HepG2 (cell line): ENCODE data around the gene JMJD7. TPM values are rescaled to one million over a fixed set of nuclear protein-coding genes. Genes with fewer than 3 reads are reported as not detected.

Experiments used
- ATAC-seq: fragments of 200-7000 bp; cut with Tn5 transposase; 3 replicates; pipeline ENCODE4 v1.9.1; 2020; ENCODE audit warnings: mild to moderate bottlenecking, moderate library complexity
- BruUV-seq: library from RNA; stranded (reverse); fragments of 400-500 nt; replicated peaks from 2 replicates; lab custom pipeline; 2021; lab: Mats Ljungman, UMichigan
- CTCF ChIA-PET: fragments of 300-600 bp; formaldehyde crosslinking; extraction: SDS; loops from one replicate; lab custom pipeline; 2021; ENCODE audit warnings: low total read pairs, inconsistent platforms, low intra/inter-chr PET ratio; lab: Yijun Ruan, JAX
- POLR2A ChIA-PET: fragments of 350-600 bp; sonication (Branson Sonifier 250); formaldehyde crosslinking; loops from one replicate; lab custom pipeline; 2020; ENCODE audit warnings: antibody characterized with exemption, inconsistent platforms; lab: Yijun Ruan, JAX
- DNase-seq: peaks from one replicate; pipeline ENCODE4 v3.0.0-alpha.2; 2015; ENCODE audit warnings: low spot score
- FAIRE-seq: peaks from 3 replicates; lab custom pipeline; 2011; peaks lifted over from hg19 to GRCh38; lab: Jason Lieb, UNC
- H2AFZ ChIP-seq: one replicate; pipeline ENCODE4 v1.6.1; 2011; ENCODE audit warnings: low read length, inconsistent platforms
- H3K27ac ChIP-seq: fragments of 300-600 bp; 3 replicates; pipeline ENCODE4 v1.8.0; 2011; ENCODE audit warnings: mixed run types, mild to moderate bottlenecking, mixed read lengths, low read length, inconsistent platforms; ENCODE audit not compliant: insufficient read depth; ENCODE audit errors: extremely low read length
- H3K27me3 ChIP-seq, 2 experiments: fragments of 200-600 bp in 1 of 2; 2 replicates in 1 of 2; 3 replicates in 1 of 2; pipeline versions ENCODE4 v1.6.0 to v1.8.0; 2011; ENCODE audit warnings: low read length in 2 of 2, mild to moderate bottlenecking in 2 of 2, moderate library complexity in 2 of 2, inconsistent platforms in 1 of 2; ENCODE audit not compliant: insufficient read depth in 2 of 2, control insufficient read depth in 1 of 2
- H3K36me3 ChIP-seq, 2 experiments: fragments of 200-600 bp in 1 of 2; replicated peaks in 1 of 2; 2 replicates in 1 of 2; 3 replicates in 1 of 2; pipeline versions ENCODE4 v1.5.1 to v1.8.0; 2011; ENCODE audit warnings: low read length in 2 of 2, inconsistent platforms in 1 of 2; ENCODE audit not compliant: insufficient read depth in 2 of 2, control insufficient read depth in 1 of 2
- H3K4me1 ChIP-seq: 2 replicates; pipeline ENCODE4 v1.5.1; 2012; ENCODE audit warnings: low read length, inconsistent platforms; ENCODE audit not compliant: insufficient read depth
- H3K4me2 ChIP-seq: 2 replicates; pipeline ENCODE4 v1.6.0; 2011; ENCODE audit warnings: low read depth, low read length, inconsistent platforms
- H3K4me3 ChIP-seq, 3 experiments: fragments of 200-600 bp in 1 of 3; sonication (generic), shearing (Covaris generic) in 1 of 3; replicated peaks in 1 of 3; 2 replicates each; pipeline ENCODE4 v1.5.1; 2011 to 2016; ENCODE audit warnings: low read length in 3 of 3, inconsistent platforms in 2 of 3, low read depth in 2 of 3, mild to moderate bottlenecking in 2 of 3, control low read depth in 1 of 3, mixed read lengths in 1 of 3; ENCODE audit not compliant: insufficient read depth in 1 of 3
- H3K79me2 ChIP-seq: one replicate; pipeline ENCODE4 v1.6.1; 2011; ENCODE audit warnings: low read length, inconsistent platforms; ENCODE audit not compliant: insufficient read depth
- H3K9ac ChIP-seq: 2 replicates; pipeline ENCODE4 v1.6.0; 2011; ENCODE audit warnings: mild to moderate bottlenecking, low read depth, low read length, inconsistent platforms; ENCODE audit not compliant: insufficient read depth
- H3K9me3 ChIP-seq: 2 replicates; pipeline ENCODE4 v1.5.1; 2012; ENCODE audit warnings: mild to moderate bottlenecking, low read length
- H4K20me1 ChIP-seq: 2 replicates; pipeline ENCODE4 v1.6.0; 2011; ENCODE audit warnings: inconsistent platforms, mild to moderate bottlenecking, low read length, moderate library complexity; ENCODE audit not compliant: insufficient read depth
- ETV6 ChIP-seq: sonication (generic); formaldehyde crosslinking; conservative IDR thresholded peaks from 2 replicates; pipeline ENCODE4 v1.4.0; 2020; ENCODE audit warnings: missing genetic modification reagents
- FOXK2 ChIP-seq: fragments of 450-650 bp; IDR thresholded peaks from 2 replicates; pipeline ENCODE4 v1.6.1; 2016
- HDAC6 ChIP-seq: fragments of 200-600 bp; sonication (generic); IDR thresholded peaks from 2 replicates; pipeline ENCODE4 v1.7.0; 2017; ENCODE audit warnings: mild to moderate bottlenecking, antibody characterized with exemption, low read length, low read depth
- NCOA2 ChIP-seq: sonication (generic); formaldehyde crosslinking; IDR thresholded peaks from 2 replicates; pipeline ENCODE4 v1.8.0; 2022; ENCODE audit warnings: inconsistent platforms
- NR3C1 ChIP-seq: sonication (generic); formaldehyde crosslinking; IDR thresholded peaks from 2 replicates; pipeline ENCODE4 v1.4.0; 2020; ENCODE audit warnings: missing genetic modification reagents
- PLRG1 ChIP-seq: fragments of 450-650 bp; conservative IDR thresholded peaks from 2 replicates; pipeline ENCODE4 v1.6.1; 2016
- POLR2AphosphoS5 ChIP-seq: IDR thresholded peaks from 2 replicates; pipeline ENCODE4 v1.6.1; 2012; ENCODE audit warnings: low read depth, low read length
- SSRP1 ChIP-seq: IDR thresholded peaks from 2 replicates; pipeline ENCODE4 v1.6.1; 2016; ENCODE audit warnings: control low read depth
- ZBTB46 ChIP-seq: sonication (generic); formaldehyde crosslinking; IDR thresholded peaks from 2 replicates; pipeline ENCODE4 v1.4.0; 2020; ENCODE audit warnings: mild to moderate bottlenecking, missing genetic modification reagents, borderline replicate concordance
- ZBTB7B ChIP-seq: sonication (generic); formaldehyde crosslinking; IDR thresholded peaks from 2 replicates; pipeline ENCODE4 v1.4.0; 2020; ENCODE audit warnings: missing genetic modification reagents
- ZFP36 ChIP-seq: fragments of 150-350 bp; IDR thresholded peaks from 2 replicates; pipeline ENCODE4 v1.6.1; 2018; ENCODE audit warnings: borderline replicate concordance, low read length, low read depth; ENCODE audit not compliant: partially characterized antibody
- ZNF333 ChIP-seq: sonication (generic); formaldehyde crosslinking; IDR thresholded peaks from 2 replicates; pipeline ENCODE4 v1.4.0; 2020; ENCODE audit warnings: mild to moderate bottlenecking, missing genetic modification reagents, borderline replicate concordance
- ZSCAN5A ChIP-seq: sonication (generic); formaldehyde crosslinking; IDR thresholded peaks from 2 replicates; pipeline ENCODE4 v1.8.0; 2022; ENCODE audit warnings: mild to moderate bottlenecking, missing genetic modification reagents, borderline replicate concordance
- WGBS: methylation state at CpG from one replicate; pipeline ENCODE4 v1.1.6; 2017; ENCODE audit warnings: low lambda C conversion rate; 5-methylcytosine and 5-hydroxymethylcytosine counted together
- in situ Hi-C: cut with HindIII; loops from 2 replicates; pipeline ENCODE4 v1.10.0; 2017; ENCODE audit warnings: low pct_unique_long_range_greater_than_20kb; ENCODE audit not compliant: extremely low pct_ligation_motif_present
- intact Hi-C: fragments of 100-400 bp; cut with micrococcal nuclease; formaldehyde crosslinking; loops from one replicate; pipeline ENCODE4 v1.10.0; 2022; ENCODE audit not compliant: unreplicated experiment
- polyA plus RNA-seq, 8 experiments: library from polyadenylated mRNA; depleted of rRNA in 3 of 8; stranded (reverse) in 7 of 8; unstranded in 1 of 8; fragments of >200 nt; fragmentation: Illumina TruSeq in 4 of 8; extraction: Trizol in 4 of 8; gene quantifications; 2 replicates each; pipeline versions ENCODE4 v1.2.1 to v1.2.3, GENCODE V29; 2011 to 2016; ENCODE audit warnings: low read depth in 4 of 8, missing spikeins in 1 of 8, mixed read lengths in 1 of 8; ENCODE audit not compliant: insufficient read depth in 1 of 8
- total RNA-seq, 5 experiments: library from RNA; depleted of rRNA; stranded (reverse); fragments of >200 nt; fragmentation: Illumina TruSeq; extraction: Trizol; gene quantifications; 2 replicates each; pipeline ENCODE4 v1.2.3, GENCODE V29; 2016; ENCODE audit warnings: low read depth in 1 of 5
- TF ChIP-seq, protein P1 (sequence below): IDR thresholded peaks from 2 replicates; pipeline ENCODE4 v1.6.1; 2016; ENCODE audit warnings: control low read depth
- TF ChIP-seq, protein P2 (sequence below), 2 experiments: IDR thresholded peaks; 2 replicates each; pipeline ENCODE4 v1.6.1; 2011 to 2012; ENCODE audit warnings: low read length in 2 of 2, borderline replicate concordance in 1 of 2, low read depth in 1 of 2, mild to moderate bottlenecking in 1 of 2, moderate library complexity in 1 of 2
- TF ChIP-seq, protein P3 (sequence below): sonication (generic); formaldehyde crosslinking; IDR thresholded peaks from 2 replicates; pipeline ENCODE4 v1.9.0; 2021; ENCODE audit warnings: missing genetic modification reagents, mild to moderate bottlenecking, borderline replicate concordance

The JMJD7 gene
- total and polyA plus RNA-seq, 2 of the 13 experiments (the other 11 are each of a cell fraction or from before 2014, with no cell fraction given) = 6.4 to 7.1 TPM

DNA sequence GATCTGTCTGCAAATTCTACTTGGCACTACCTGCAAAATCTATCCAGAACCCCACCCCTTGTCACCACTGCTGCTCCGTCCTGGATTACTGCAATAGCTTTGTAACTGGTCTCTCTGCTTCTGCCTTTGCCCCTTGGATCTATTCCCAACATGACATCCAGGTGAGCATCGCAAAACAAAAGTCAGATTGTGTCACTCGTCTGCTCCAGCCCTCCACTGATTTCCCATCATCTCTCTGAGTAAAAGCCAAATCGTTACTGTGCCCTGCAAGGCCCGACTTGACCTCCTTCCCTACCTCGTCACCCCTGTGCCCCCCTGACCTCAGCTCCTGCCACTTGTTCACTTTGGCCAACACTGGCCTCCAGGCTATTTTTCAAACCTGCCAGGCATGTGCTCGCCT lies 56.6 kb downstream of the JMJD7 start:
- Histone ChIP-seq H3K27me3 (peaks cover 11 to 62% of the 10 kb centered on the region in 2 experiments; a peak in 4 of 5 replicates), H3K4me3 (no peak overlapping the region)
- 41% methylated on average over 7 of the region's 7 CpGs for WGBS
- TF ChIP-seq PLRG1 = no peak
- TF ChIP-seq SSRP1 (CRISPR knock-in tag) = no peak
- no peak for TF ChIP-seq ETV6
- no peak for TF ChIP-seq ZNF333 (CRISPR knock-in tag)
- TF ChIP-seq, protein P1, sequence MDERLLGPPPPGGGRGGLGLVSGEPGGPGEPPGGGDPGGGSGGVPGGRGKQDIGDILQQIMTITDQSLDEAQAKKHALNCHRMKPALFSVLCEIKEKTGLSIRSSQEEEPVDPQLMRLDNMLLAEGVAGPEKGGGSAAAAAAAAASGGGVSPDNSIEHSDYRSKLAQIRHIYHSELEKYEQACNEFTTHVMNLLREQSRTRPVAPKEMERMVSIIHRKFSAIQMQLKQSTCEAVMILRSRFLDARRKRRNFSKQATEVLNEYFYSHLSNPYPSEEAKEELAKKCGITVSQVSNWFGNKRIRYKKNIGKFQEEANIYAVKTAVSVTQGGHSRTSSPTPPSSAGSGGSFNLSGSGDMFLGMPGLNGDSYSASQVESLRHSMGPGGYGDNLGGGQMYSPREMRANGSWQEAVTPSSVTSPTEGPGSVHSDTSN = no peak
- TF ChIP-seq ZBTB46 (CRISPR knock-in tag) = no peak
- no peak for TF ChIP-seq NR3C1 (CRISPR knock-in tag)
- TF ChIP-seq NCOA2 (CRISPR knock-in tag) = no peak
- no peak for TF ChIP-seq FOXK2
- TF ChIP-seq ZSCAN5A (CRISPR knock-in tag) = no peak
- TF ChIP-seq, protein P2, sequence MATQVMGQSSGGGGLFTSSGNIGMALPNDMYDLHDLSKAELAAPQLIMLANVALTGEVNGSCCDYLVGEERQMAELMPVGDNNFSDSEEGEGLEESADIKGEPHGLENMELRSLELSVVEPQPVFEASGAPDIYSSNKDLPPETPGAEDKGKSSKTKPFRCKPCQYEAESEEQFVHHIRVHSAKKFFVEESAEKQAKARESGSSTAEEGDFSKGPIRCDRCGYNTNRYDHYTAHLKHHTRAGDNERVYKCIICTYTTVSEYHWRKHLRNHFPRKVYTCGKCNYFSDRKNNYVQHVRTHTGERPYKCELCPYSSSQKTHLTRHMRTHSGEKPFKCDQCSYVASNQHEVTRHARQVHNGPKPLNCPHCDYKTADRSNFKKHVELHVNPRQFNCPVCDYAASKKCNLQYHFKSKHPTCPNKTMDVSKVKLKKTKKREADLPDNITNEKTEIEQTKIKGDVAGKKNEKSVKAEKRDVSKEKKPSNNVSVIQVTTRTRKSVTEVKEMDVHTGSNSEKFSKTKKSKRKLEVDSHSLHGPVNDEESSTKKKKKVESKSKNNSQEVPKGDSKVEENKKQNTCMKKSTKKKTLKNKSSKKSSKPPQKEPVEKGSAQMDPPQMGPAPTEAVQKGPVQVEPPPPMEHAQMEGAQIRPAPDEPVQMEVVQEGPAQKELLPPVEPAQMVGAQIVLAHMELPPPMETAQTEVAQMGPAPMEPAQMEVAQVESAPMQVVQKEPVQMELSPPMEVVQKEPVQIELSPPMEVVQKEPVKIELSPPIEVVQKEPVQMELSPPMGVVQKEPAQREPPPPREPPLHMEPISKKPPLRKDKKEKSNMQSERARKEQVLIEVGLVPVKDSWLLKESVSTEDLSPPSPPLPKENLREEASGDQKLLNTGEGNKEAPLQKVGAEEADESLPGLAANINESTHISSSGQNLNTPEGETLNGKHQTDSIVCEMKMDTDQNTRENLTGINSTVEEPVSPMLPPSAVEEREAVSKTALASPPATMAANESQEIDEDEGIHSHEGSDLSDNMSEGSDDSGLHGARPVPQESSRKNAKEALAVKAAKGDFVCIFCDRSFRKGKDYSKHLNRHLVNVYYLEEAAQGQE (IDR thresholded peaks at IDR 0.05; ENCODE audit: borderline replicate concordance in 1 of 2, low read depth in 1 of 2, low read length in 2 of 2) = no peak
- TF ChIP-seq ZBTB7B (CRISPR knock-in tag) = no peak
- TF ChIP-seq, protein P3, sequence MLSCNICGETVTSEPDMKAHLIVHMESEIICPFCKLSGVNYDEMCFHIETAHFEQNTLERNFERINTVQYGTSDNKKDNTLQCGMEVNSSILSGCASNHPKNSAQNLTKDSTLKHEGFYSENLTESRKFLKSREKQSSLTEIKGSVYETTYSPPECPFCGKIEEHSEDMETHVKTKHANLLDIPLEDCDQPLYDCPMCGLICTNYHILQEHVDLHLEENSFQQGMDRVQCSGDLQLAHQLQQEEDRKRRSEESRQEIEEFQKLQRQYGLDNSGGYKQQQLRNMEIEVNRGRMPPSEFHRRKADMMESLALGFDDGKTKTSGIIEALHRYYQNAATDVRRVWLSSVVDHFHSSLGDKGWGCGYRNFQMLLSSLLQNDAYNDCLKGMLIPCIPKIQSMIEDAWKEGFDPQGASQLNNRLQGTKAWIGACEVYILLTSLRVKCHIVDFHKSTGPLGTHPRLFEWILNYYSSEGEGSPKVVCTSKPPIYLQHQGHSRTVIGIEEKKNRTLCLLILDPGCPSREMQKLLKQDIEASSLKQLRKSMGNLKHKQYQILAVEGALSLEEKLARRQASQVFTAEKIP (CRISPR knock-in tag) = no peak
- no peak for TF ChIP-seq ZFP36
- TF ChIP-seq HDAC6 = no peak
- TF ChIP-seq POLR2AphosphoS5 = no peak
- TF ChIP-seq, all 625 proteins: peak for 0
- DNase-seq (no peak), FAIRE-seq (no peak), ATAC-seq (no peak)
- no peak overlapping the region for H2AFZ ChIP-seq
- H3K36me3 ChIP-seq = no peaks in the 10 kb centered on the region
- no peak overlapping the region for H3K4me2 ChIP-seq
- ChIA-PET POLR2A (no interaction called here), CTCF (no interaction called here)
- no peaks in the 10 kb centered on the region for H3K79me2 ChIP-seq
- in situ Hi-C loops (no loop called here), intact Hi-C loops (no loop called here)
- no peaks in the 10 kb centered on the region for H3K9me3 ChIP-seq
- H3K27ac ChIP-seq = no peak overlapping the region
- BruUV-seq = no TSS peak
- 0 out of 2 replicates have a peak, but pooled peaks cover 3% of the 10 kb centered on the region for H4K20me1 ChIP-seq
- H3K9ac ChIP-seq = no peak overlapping the region
- peaks cover 8% of the 10 kb centered on the region; the same call in 1 of the 2 replicates for H3K4me1 ChIP-seq
